ENCODE data around the gene LZTR1. TPM values are rescaled to one million over a fixed set of nuclear protein-coding genes. Genes with fewer than 3 reads are reported as not detected.

Gene LZTR1
- polyA plus RNA-seq, 2 of the 4 experiments (the other 2 are of a cell fraction): 14.1 to 23.5 TPM

DNA sequence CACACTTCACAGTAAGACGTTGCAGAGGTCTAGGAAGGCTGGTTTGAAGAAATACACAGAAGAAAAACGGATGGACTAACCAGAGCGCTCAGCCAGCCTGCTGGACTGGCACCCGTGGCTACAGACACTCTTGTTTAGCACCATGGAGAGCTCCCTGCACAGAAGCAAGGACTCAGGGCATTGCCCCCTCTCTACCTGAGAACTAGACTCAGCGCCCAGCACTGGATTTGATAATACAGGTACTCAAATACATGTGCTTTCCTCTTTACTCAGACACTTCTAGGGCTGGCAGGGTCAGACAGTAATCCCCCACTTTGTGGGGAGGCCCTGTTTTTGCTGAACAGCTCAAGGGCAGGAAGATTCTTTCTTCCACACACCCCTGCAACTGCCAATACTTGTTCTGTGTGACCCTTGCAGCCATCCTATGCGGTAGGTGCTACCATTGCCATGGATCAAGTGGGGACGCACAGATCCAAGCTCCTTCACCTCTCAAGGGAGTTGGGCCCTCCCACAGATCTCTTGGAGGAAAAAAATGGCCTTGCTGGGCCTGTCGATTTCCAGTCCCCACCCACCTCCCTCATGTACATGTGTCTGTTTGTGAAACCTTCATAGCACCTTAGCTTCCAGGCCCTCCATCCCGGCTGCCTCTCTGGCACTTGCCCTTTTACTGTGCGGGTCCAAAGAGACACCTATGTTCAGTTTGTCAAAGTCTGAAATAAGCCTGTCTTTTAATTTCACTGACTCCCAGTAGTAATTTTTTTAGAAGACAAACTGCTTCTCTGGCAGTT, 27.7 kb downstream of the LZTR1 start:
- ChIA-PET POLR2A (no interaction called here), CTCF (interaction anchor here (0.6 to 1.2 kb wide), 2 partner anchors 124 to 861 kb away, joined by 3 to 4 read pairs; no protein-coding TSS in a partner anchor)
- H3K27ac ChIP-seq: no peak overlapping the region
- H3K4me3 ChIP-seq: no peak overlapping the region
- WGBS (ENCODE audit: missing lambda C conversion rate): 64% methylated on average over 10 of the region's 10 CpGs
- TF ChIP-seq, protein P1, sequence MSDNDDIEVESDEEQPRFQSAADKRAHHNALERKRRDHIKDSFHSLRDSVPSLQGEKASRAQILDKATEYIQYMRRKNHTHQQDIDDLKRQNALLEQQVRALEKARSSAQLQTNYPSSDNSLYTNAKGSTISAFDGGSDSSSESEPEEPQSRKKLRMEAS (IDR thresholded peaks at IDR 0.05): no peak
- TF ChIP-seq RCOR1 (IDR thresholded peaks at IDR 0.05; ENCODE audit: low read depth, low read length) (no peak), ESRRA (IDR thresholded peaks at IDR 0.05; ENCODE audit: borderline replicate concordance, low read length) (no peak), POLR2A (IDR thresholded peaks at IDR 0.05; ENCODE audit: low read length) (no peak), REST (IDR thresholded peaks at IDR 0.05) (peak; percentile 85)
- no peak overlapping the region for H3K4me2 ChIP-seq
- FAIRE-seq (no peak), DNase-seq (ENCODE audit: low read depth in 1 of 2, low spot score in 1 of 2) (peak in 1 of 2 experiments; percentile 22), ATAC-seq (peak in 1 of 2 experiments; percentile 36; a peak in 2 of 6 replicates)
- no peaks in the 10 kb centered on the region for H3K9me3 ChIP-seq
- peaks cover 10% of the 10 kb centered on the region for H3K4me1 ChIP-seq

DNA sequence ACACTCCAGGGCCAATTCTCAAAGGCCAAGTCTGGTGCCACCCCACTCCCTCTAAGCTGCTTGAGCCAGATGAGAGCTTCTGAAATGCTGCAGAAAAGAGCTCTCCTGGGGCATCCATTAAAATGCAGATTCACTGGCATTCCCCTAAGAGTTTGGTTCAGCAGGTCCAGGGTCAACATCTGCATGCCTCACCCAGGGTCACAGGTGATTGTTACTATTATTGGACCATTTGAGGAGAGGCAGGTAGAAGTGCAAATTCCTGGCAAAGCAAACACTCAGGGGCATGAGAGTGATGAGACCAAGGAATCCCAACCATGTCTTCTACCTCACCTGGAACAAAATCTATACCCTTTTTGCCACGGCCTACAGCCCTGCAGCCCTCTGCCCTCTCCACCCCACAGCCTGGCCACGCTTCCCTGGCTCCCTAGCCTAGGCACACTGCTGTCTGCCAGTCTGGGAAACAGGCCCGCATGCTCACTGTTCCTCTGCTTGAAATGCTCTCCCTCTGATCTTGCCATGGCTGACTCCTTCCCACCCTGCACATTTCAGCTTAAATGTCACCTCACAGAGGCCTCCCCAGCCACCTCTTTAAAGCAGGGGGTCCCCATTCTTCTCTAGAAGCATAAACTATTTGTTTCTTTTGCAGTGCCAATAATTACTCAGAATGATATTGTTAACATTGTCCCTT, 28.5 kb downstream of the LZTR1 start:
- Histone ChIP-seq H3K4me3 (no peak overlapping the region), H3K4me1 (peaks cover 17% of the 10 kb centered on the region), H3K27ac (no peak overlapping the region), H3K9me3 (no peaks in the 10 kb centered on the region), H3K4me2 (no peak overlapping the region)
- POLR2A ChIA-PET: no interaction called here
- CTCF ChIA-PET: interaction anchor here (1.2 kb wide), 1 partner anchor 125 kb away, joined by 4 read pairs; no protein-coding TSS in a partner anchor
- DNase-seq (ENCODE audit: low read depth in 1 of 2, low spot score in 1 of 2): no peak
- TF ChIP-seq MYC (IDR thresholded peaks at IDR 0.05; ENCODE audit: borderline replicate concordance, low read length) (no peak), GATA3 (IDR thresholded peaks at IDR 0.05; ENCODE audit: borderline replicate concordance) (no peak), SREBF2 (IDR thresholded peaks at IDR 0.05) (no peak), BHLHE40 (IDR thresholded peaks at IDR 0.05; ENCODE audit: low read depth, low read length) (no peak), ZNF302 (CRISPR knock-in tag; IDR thresholded peaks at IDR 0.05) (no peak), FOSB (CRISPR knock-in tag; IDR thresholded peaks at IDR 0.05) (no peak), RARB (CRISPR knock-in tag; IDR thresholded peaks at IDR 0.05) (no peak)
- TF ChIP-seq, protein P2, sequence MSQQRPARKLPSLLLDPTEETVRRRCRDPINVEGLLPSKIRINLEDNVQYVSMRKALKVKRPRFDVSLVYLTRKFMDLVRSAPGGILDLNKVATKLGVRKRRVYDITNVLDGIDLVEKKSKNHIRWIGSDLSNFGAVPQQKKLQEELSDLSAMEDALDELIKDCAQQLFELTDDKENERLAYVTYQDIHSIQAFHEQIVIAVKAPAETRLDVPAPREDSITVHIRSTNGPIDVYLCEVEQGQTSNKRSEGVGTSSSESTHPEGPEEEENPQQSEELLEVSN (IDR thresholded peaks at IDR 0.05; ENCODE audit: borderline replicate concordance, low read depth): no peak
- TF ChIP-seq, protein P3, sequence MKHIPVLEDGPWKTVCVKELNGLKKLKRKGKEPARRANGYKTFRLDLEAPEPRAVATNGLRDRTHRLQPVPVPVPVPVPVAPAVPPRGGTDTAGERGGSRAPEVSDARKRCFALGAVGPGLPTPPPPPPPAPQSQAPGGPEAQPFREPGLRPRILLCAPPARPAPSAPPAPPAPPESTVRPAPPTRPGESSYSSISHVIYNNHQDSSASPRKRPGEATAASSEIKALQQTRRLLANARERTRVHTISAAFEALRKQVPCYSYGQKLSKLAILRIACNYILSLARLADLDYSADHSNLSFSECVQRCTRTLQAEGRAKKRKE (CRISPR knock-in tag; IDR thresholded peaks at IDR 0.05; ENCODE audit: low read depth): no peak
- FAIRE-seq: no peak
- ATAC-seq: no peak
- WGBS (ENCODE audit: missing lambda C conversion rate): 68% methylated on average over 3 of the region's 3 CpGs

Data from A549 (cell line).